ENCODE results near the gene MRPS14. TPM values are rescaled to one million over a fixed set of nuclear protein-coding genes. Genes with fewer than 3 reads are reported as not detected.

Gene MRPS14
- 10 to 100 TPM; 12.0 to 21.5 (median 15.8) TPM for total RNA-seq

GRCh38 chr1:175023043-175023921, at the start of gene MRPS14:
MRPS14 (minus strand) TSS chr1:175023425; CDS start chr1:175023408, 17 bp downstream.
- H3K9me3 ChIP-seq: no peaks in the 10 kb centered on the region
- peak; percentile 98 to 99 (median 98) for DNase-seq
- no peaks in the 10 kb centered on the region for H3K27me3 ChIP-seq
- peaks cover 0 to 13% (median 0%) of the 10 kb centered on the region in 4 donors for H3K4me1 ChIP-seq
- peak; percentile 37 to 66 for TF ChIP-seq POLR2A (IDR thresholded peaks at IDR 0.05)
- TF ChIP-seq CTCF (IDR thresholded peaks at IDR 0.05): no peak
- peak within 1 kb of the TSS; percentile 77 to 86 (median 83) for H3K27ac ChIP-seq
- peak within 1 kb of the TSS; percentile 83 to 99 (median 94) for H3K4me3 ChIP-seq
- H3K36me3 ChIP-seq: peaks cover 0 to under 1% (median 0%) of the 10 kb centered on the region in 3 donors

GRCh38 chr1:175072099-175072951, 49.1 kb upstream of the MRPS14 start:
- no peak for DNase-seq
- no peak overlapping the region for H3K27ac ChIP-seq
- H3K4me3 ChIP-seq: no peak overlapping the region
- TF ChIP-seq POLR2A (IDR thresholded peaks at IDR 0.05) (no peak), CTCF (IDR thresholded peaks at IDR 0.05) (no peak)
- peaks cover 0 to 4% (median 0%) of the 10 kb centered on the region in 4 donors for H3K4me1 ChIP-seq
- no peaks in the 10 kb centered on the region for H3K9me3 ChIP-seq
- no peaks in the 10 kb centered on the region for H3K36me3 ChIP-seq
- H3K27me3 ChIP-seq: no peaks in the 10 kb centered on the region

- H3K4me3 ChIP-seq: no peak overlapping the region
- no peak for DNase-seq
- no peak for TF ChIP-seq CTCF (IDR thresholded peaks at IDR 0.05)
- TF ChIP-seq POLR2A (IDR thresholded peaks at IDR 0.05): no peak
- no peaks in the 10 kb centered on the region for H3K9me3 ChIP-seq
- no peaks in the 10 kb centered on the region for H3K27me3 ChIP-seq
- H3K4me1 ChIP-seq: peaks cover 0 to 4% (median 0%) of the 10 kb centered on the region in 4 donors
- no peak overlapping the region for H3K27ac ChIP-seq
- H3K36me3 ChIP-seq: no peaks in the 10 kb centered on the region
Measured at GRCh38 chr1:175071276-175071943, 48.2 kb upstream of the MRPS14 start.

GRCh38 chr1:175070818-175071217, 47.6 kb upstream of the MRPS14 start:
- H3K27me3 ChIP-seq: no peaks in the 10 kb centered on the region
- H3K9me3 ChIP-seq: no peaks in the 10 kb centered on the region
- peaks cover 0 to 4% (median 0%) of the 10 kb centered on the region in 4 donors for H3K4me1 ChIP-seq
- no peak for DNase-seq
- H3K27ac ChIP-seq: no peak overlapping the region
- H3K4me3 ChIP-seq: no peak overlapping the region
- TF ChIP-seq CTCF (IDR thresholded peaks at IDR 0.05) (no peak), POLR2A (IDR thresholded peaks at IDR 0.05) (no peak)
- H3K36me3 ChIP-seq: no peaks in the 10 kb centered on the region
